GM21529 (cell line): Measurements from ENCODE around the gene TSTD1.
"Not testable (repeated sequence)": the region's sequence is repeated elsewhere in the genome, so short reads cannot be mapped to it uniquely, and the experiment has no call there.

Source experiments
- ATAC-seq: cut with Tn5 transposase; IDR thresholded peaks from one replicate; pipeline ENCODE4 v1.9.1; 2021; ENCODE audit not compliant: unreplicated experiment

The TSTD1 gene

GRCh38 chr1:161009602-161010211, 29.1 kb downstream of the TSTD1 start:
- no peak for ATAC-seq

GRCh38 chr1:161008869-161009510, 29.8 kb downstream of the TSTD1 start:
- no peak for ATAC-seq

GRCh38 chr1:161007369-161007768, 31.4 kb downstream of the TSTD1 start:
- no peak for ATAC-seq

GRCh38 chr1:161006563-161006962, 32.2 kb downstream of the TSTD1 start:
- no peak for ATAC-seq

GRCh38 chr1:161001525-161001924, 37.2 kb downstream of the TSTD1 start:
- ATAC-seq: no peak

- ATAC-seq: no peak
Measured at GRCh38 chr1:161000736-161001480, 37.9 kb downstream of the TSTD1 start.

GRCh38 chr1:160999376-160999775, 39.4 kb downstream of the TSTD1 start:
- ATAC-seq: no peak

GRCh38 chr1:160997323-160998038, 41.3 kb downstream of the TSTD1 start:
- ATAC-seq: peak; percentile 54

GRCh38 chr1:160996178-160996577, 42.6 kb downstream of the TSTD1 start:
- no peak for ATAC-seq

- no peak for ATAC-seq
Measured at GRCh38 chr1:160993544-160994193, 45.1 kb downstream of the TSTD1 start.

- ATAC-seq: not testable (repeated sequence)
Measured at GRCh38 chr1:160992036-160992435, 46.7 kb downstream of the TSTD1 start.
